NB4 (cell line): ENCODE data around the gene NOC2L.
A peak's percentile ranks its signal among the peaks of the same experiment; 100 is the strongest.

Experiments
- DNase-seq: peaks from one replicate; pipeline ENCODE4 v3.0.0; 2010; ENCODE audit warnings: low read depth
- H3K4me3 ChIP-seq: one replicate; pipeline ENCODE4 v1.5.1; 2011; ENCODE audit warnings: mild to moderate bottlenecking, low read depth, low read length, moderate library complexity
- CTCF ChIP-seq: IDR thresholded peaks from one replicate; pipeline ENCODE4 v1.5.1; 2012; ENCODE audit warnings: low read depth, low read length
- MAX ChIP-seq: IDR thresholded peaks from 2 replicates; pipeline ENCODE4 v1.6.1; 2011; ENCODE audit warnings: low read depth, low read length
- MYC ChIP-seq: IDR thresholded peaks from 2 replicates; pipeline ENCODE4 v1.6.1; 2011; ENCODE audit warnings: low read depth, low read length
- POLR2A ChIP-seq: IDR thresholded peaks from 2 replicates; pipeline ENCODE4 v1.6.1; 2011; ENCODE audit warnings: mild to moderate bottlenecking; ENCODE audit not compliant: insufficient read length; ENCODE audit errors: extremely low read depth

The NOC2L gene

GRCh38 chr1:905071-905749 lies 53.8 kb downstream of the NOC2L start:
- DNase-seq: peak; percentile 87
- no peak overlapping the region for H3K4me3 ChIP-seq

GRCh38 chr1:904310-904950 lies 54.6 kb downstream of the NOC2L start:
- peak; percentile 84 for DNase-seq
- no peak overlapping the region for H3K4me3 ChIP-seq
- peak; percentile 64 for TF ChIP-seq MAX
- TF ChIP-seq MYC: peak; percentile 66; the same call in 1 of the 2 replicates
- no peak for TF ChIP-seq POLR2A
- peak; percentile 45 for TF ChIP-seq CTCF

More at GRCh38 chr1:905071-905749, 53.8 kb downstream of the NOC2L start:
- TF ChIP-seq CTCF: no peak
- TF ChIP-seq MYC: peak; percentile 67
- peak; percentile 41; the same call in 1 of the 2 replicates for TF ChIP-seq MAX
- no peak for TF ChIP-seq POLR2A

- TF ChIP-seq CTCF (no peak), POLR2A (no peak), MAX (no peak), MYC (no peak)
- DNase-seq: peak; percentile 1
- H3K4me3 ChIP-seq: no peak overlapping the region
Measured at GRCh38 chr1:903721-904271, 55.3 kb downstream of the NOC2L start.

- no peak overlapping the region for H3K4me3 ChIP-seq
- no peak for TF ChIP-seq POLR2A
- TF ChIP-seq MAX: no peak
- no peak for TF ChIP-seq CTCF
- no peak for TF ChIP-seq MYC
- DNase-seq: no peak
Measured at GRCh38 chr1:903305-903704, 55.8 kb downstream of the NOC2L start.

- TF ChIP-seq MYC (no peak), CTCF (no peak), MAX (no peak), POLR2A (no peak)
- no peak for DNase-seq
- H3K4me3 ChIP-seq: no peak overlapping the region
Measured at GRCh38 chr1:902802-903201, 56.3 kb downstream of the NOC2L start.
